ENCODE measurements around the gene QSOX2. TPM values are rescaled to one million over a fixed set of nuclear protein-coding genes. Genes with fewer than 3 reads are reported as not detected.

QSOX2 gene
- total RNA-seq, 4 donors from 2014 or later, result 3.4 to 7.2 (median 5.2) TPM

GRCh38 chr9:136260936-136261472 lies 15.4 kb upstream of the QSOX2 start:
- Histone ChIP-seq H3K4me1 (no peaks in the 10 kb centered on the region), H3K27me3 (peaks cover 22% of the 10 kb centered on the region), H3K36me3 (no peaks in the 10 kb centered on the region), H3K27ac (no peak overlapping the region), H3K9me3 (no peaks in the 10 kb centered on the region), H3K4me3 (no peak overlapping the region)
- WGBS, 2 donors (ENCODE audit: low coverage in 1 of 2), result 68% methylated on average over 5 of the region's 20 CpGs; no CpG with 5 or more reads in 1 of the 2 donors
- TF ChIP-seq POLR2AphosphoS5 (IDR thresholded peaks at IDR 0.05) (no peak), CTCF (IDR thresholded peaks at IDR 0.05) (no peak), POLR2A (IDR thresholded peaks at IDR 0.05) (no peak), EP300 (IDR thresholded peaks at IDR 0.05) (no peak)
- ATAC-seq, result no peak

GRCh38 chr9:136260521-136260920 lies 14.9 kb upstream of the QSOX2 start:
- Histone ChIP-seq H3K27me3 (peaks cover 27% of the 10 kb centered on the region), H3K4me1 (no peaks in the 10 kb centered on the region), H3K9me3 (no peaks in the 10 kb centered on the region), H3K36me3 (no peaks in the 10 kb centered on the region), H3K4me3 (no peak overlapping the region), H3K27ac (no peak overlapping the region)
- no peak for TF ChIP-seq EP300 (IDR thresholded peaks at IDR 0.05)
- TF ChIP-seq CTCF (IDR thresholded peaks at IDR 0.05), result no peak
- no peak for TF ChIP-seq POLR2AphosphoS5 (IDR thresholded peaks at IDR 0.05)
- no peak for TF ChIP-seq POLR2A (IDR thresholded peaks at IDR 0.05)
- no peak for ATAC-seq
- no CpG with 5 or more reads among the region's 10 CpGs for WGBS, 2 donors (ENCODE audit: low coverage in 1 of 2)

GRCh38 chr9:136259836-136260235 lies 14.2 kb upstream of the QSOX2 start:
- no peak for ATAC-seq

GRCh38 chr9:136259517-136259813 lies 13.9 kb upstream of the QSOX2 start:
- TF ChIP-seq EP300 (IDR thresholded peaks at IDR 0.05) (no peak), CTCF (IDR thresholded peaks at IDR 0.05) (no peak), POLR2A (IDR thresholded peaks at IDR 0.05) (no peak), POLR2AphosphoS5 (IDR thresholded peaks at IDR 0.05) (no peak)
- H3K36me3 ChIP-seq, result no peaks in the 10 kb centered on the region
- H3K9me3 ChIP-seq, result no peaks in the 10 kb centered on the region
- no peak for ATAC-seq
- H3K27me3 ChIP-seq, result peaks cover 38% of the 10 kb centered on the region
- H3K4me3 ChIP-seq, result no peak overlapping the region
- no peak overlapping the region for H3K27ac ChIP-seq
- 83% methylated on average over 1 of the region's 4 CpGs; no CpG with 5 or more reads in 1 of the 2 donors for whole genome bisulfite sequencing, 2 donors (ENCODE audit: low coverage in 1 of 2)
- H3K4me1 ChIP-seq, result no peaks in the 10 kb centered on the region

More at GRCh38 chr9:136259836-136260235, 14.2 kb upstream of the QSOX2 start:
- Histone ChIP-seq H3K9me3 (no peaks in the 10 kb centered on the region), H3K4me3 (no peak overlapping the region), H3K36me3 (no peaks in the 10 kb centered on the region), H3K27ac (no peak overlapping the region), H3K27me3 (peaks cover 34% of the 10 kb centered on the region), H3K4me1 (no peaks in the 10 kb centered on the region)
- WGBS, 2 donors (ENCODE audit: low coverage in 1 of 2), result no CpG with 5 or more reads among the region's 17 CpGs
- no peak for TF ChIP-seq POLR2A (IDR thresholded peaks at IDR 0.05)
- TF ChIP-seq CTCF (IDR thresholded peaks at IDR 0.05), result no peak
- TF ChIP-seq POLR2AphosphoS5 (IDR thresholded peaks at IDR 0.05), result no peak
- no peak for TF ChIP-seq EP300 (IDR thresholded peaks at IDR 0.05)

- H3K4me1 ChIP-seq, result no peaks in the 10 kb centered on the region
- H3K27ac ChIP-seq, result no peak overlapping the region
- no peak for ATAC-seq
- no peaks in the 10 kb centered on the region for H3K36me3 ChIP-seq
- H3K27me3 ChIP-seq, result peaks cover 43% of the 10 kb centered on the region
- 78 to 80% methylated on average over 6 to 7 of the region's 22 CpGs for WGBS, 2 donors (ENCODE audit: low coverage in 1 of 2)
- H3K9me3 ChIP-seq, result no peaks in the 10 kb centered on the region
- TF ChIP-seq CTCF (IDR thresholded peaks at IDR 0.05) (no peak), POLR2AphosphoS5 (IDR thresholded peaks at IDR 0.05) (no peak), POLR2A (IDR thresholded peaks at IDR 0.05) (no peak)
- no peak overlapping the region for H3K4me3 ChIP-seq
These were observed 13.3 kb upstream of the QSOX2 start for GRCh38 chr9:136258786-136259516.
